GM12864 (cell line): Measurements from ENCODE around the gene NAPB.

Experiments
- DNase-seq: peaks from one replicate; pipeline ENCODE4 v3.0.0-alpha.2; 2011; ENCODE audit warnings: low read depth
- H3K4me3 ChIP-seq: 2 replicates; pipeline ENCODE4 v1.5.1; 2011; ENCODE audit warnings: mild to moderate bottlenecking, low read depth, low read length, control low read depth
- TF ChIP-seq, protein P1 (sequence below): IDR thresholded peaks from 2 replicates; pipeline ENCODE4 v1.5.1; 2011; ENCODE audit warnings: low read depth, mild to moderate bottlenecking, moderate library complexity, low read length, control low read depth, inconsistent platforms; ENCODE audit errors: missing control alignments

The NAPB gene

GRCh38 chr20:23414526-23415188 is 6.6 kb downstream of the NAPB start:
- DNase-seq, result no peak
- TF ChIP-seq, protein P1, sequence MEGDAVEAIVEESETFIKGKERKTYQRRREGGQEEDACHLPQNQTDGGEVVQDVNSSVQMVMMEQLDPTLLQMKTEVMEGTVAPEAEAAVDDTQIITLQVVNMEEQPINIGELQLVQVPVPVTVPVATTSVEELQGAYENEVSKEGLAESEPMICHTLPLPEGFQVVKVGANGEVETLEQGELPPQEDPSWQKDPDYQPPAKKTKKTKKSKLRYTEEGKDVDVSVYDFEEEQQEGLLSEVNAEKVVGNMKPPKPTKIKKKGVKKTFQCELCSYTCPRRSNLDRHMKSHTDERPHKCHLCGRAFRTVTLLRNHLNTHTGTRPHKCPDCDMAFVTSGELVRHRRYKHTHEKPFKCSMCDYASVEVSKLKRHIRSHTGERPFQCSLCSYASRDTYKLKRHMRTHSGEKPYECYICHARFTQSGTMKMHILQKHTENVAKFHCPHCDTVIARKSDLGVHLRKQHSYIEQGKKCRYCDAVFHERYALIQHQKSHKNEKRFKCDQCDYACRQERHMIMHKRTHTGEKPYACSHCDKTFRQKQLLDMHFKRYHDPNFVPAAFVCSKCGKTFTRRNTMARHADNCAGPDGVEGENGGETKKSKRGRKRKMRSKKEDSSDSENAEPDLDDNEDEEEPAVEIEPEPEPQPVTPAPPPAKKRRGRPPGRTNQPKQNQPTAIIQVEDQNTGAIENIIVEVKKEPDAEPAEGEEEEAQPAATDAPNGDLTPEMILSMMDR, result no peak
- no peak overlapping the region for H3K4me3 ChIP-seq

DNA sequence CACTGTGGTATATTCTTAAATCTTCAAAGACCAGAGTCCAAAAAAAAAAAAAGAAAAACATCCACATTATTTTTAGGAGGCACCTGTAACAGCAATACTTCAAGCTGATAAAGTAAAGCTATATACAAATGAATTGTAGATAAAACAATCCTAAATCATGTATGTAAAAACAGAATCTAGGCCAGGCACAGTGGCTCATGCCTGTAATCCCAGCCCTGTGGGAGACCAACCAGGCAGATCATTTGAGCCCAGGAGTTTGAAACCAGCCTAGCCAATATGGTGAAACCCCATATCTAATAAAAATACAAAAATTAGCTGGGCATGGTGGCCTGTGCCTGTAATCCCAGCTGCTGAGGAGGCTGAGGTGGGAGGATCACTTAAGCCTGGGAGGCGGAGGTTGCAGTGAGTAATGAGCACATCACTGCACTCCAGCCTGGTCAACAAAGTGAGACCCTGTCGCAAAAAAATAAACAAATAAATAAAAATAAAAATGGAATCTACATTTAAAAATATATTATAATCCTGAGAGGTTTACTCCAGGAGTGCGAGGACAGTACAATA is 7.3 kb downstream of the NAPB start:
- no peak overlapping the region for H3K4me3 ChIP-seq
- DNase-seq, result no peak
- TF ChIP-seq, protein P1, result no peak

- no peak for DNase-seq
- no peak overlapping the region for H3K4me3 ChIP-seq
- TF ChIP-seq, protein P1, result no peak
These were observed 9.3 kb downstream of the NAPB start for GRCh38 chr20:23412026-23412425.

DNA sequence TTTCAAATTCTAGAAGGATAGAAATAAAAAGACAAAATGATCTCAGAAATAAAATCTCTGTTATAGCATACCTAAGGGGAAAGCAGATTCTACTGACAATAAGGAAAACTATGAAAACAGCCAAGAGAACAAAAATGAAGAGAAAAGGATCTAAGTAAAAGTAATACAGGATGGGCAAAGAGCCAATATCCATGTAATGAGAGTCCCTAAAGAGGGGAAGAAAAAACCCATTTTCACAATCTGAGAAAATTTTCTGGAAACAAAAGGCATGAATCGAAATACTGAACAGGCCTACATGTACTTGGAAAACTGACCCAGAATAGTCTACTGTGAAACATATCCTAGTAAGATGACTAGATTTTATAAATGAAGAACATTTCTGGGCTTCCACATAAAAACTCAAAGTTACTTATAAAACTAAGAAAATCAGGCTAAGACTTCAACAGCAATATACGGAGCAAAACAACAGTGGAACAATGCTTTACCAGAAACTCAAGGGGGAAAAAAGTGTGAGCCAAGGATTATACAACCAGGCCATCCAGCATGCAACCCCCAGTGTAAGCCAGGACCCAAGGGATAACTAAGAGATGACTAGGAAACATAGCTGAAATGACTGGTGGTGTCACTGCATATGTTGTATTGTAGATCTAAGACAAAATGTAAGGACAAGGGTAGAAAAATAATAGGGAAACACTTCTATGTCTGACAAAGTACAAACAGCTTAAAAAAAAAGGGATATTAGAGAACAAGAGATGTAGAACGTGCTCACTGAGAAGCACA is 10.2 kb downstream of the NAPB start:
- no peak overlapping the region for H3K4me3 ChIP-seq
- TF ChIP-seq, protein P1, result no peak
- DNase-seq, result no peak

- no peak for DNase-seq
- TF ChIP-seq, protein P1, result no peak
- H3K4me3 ChIP-seq, result no peak overlapping the region
These were observed 11.5 kb downstream of the NAPB start for GRCh38 chr20:23409800-23410199.

DNA sequence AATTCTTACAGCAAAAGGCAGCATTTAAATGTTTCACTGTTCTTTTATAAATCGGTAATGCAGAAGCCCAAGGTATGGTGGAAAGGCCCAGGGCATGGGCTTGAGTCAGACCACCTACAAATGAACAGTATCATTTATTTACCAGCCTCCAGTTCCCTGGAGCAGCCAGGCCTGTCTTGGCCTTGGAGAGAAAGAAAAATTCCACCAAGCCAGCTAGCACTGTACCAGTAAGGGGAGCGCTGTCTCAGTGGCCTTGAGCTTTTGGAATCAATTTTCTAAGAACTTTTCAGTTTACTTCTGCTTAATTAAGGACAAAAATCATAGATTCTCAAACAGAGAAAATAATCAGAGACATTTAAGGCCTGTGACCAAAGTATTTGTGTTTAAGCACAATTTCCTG is 12.3 kb downstream of the NAPB start:
- TF ChIP-seq, protein P1, result no peak
- no peak overlapping the region for H3K4me3 ChIP-seq
- DNase-seq, result no peak
